CD4-positive, alpha-beta T cell treated with Interleukin-1 beta for 1 hour (primary cell): ENCODE measurements around the gene BLOC1S6.
A peak's percentile ranks its signal among the peaks of the same experiment; 100 is the strongest.

Source experiments
- DNase-seq, 2 donors: peaks; one replicate each; pipeline ENCODE4 v3.0.0-alpha.2; 2020 to 2022

BLOC1S6 gene, protein sequence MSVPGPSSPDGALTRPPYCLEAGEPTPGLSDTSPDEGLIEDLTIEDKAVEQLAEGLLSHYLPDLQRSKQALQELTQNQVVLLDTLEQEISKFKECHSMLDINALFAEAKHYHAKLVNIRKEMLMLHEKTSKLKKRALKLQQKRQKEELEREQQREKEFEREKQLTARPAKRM

DNA sequence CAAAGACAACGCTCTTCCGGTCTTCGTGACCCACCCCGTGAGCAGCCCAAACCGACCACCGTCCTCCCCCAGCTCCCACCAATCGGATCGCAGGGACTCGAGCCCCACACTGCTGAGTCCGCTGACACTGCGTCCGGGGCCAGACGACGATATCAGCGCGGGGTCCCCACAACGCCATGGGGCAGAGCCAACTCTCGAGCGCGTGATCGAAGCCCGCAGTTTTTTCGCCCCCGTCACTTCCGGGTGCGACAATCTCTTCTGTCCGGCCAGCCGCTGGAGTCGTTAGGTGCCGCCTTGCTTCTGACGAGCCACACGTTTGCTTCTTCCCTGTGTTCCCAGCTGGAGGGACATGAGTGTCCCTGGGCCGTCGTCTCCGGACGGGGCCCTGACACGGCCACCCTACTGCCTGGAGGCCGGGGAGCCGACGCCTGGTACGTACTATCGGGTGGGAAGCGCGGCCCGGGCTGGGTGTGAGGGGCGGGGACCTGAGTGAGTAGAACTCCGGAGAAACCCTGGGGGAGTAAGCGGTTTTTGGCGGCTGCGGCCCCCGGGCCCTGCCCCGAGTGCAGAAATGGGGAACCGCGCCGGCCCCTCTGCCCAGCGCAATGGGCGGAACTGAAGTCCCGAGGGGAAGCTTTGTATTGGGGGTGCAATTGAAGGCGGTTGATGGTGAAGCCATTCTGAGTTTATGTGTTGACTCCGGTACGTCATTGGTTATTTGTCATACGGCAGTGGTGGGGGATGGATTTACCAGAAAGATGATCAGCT lies at the start of gene BLOC1S6:
Gene BLOC1S6, plus strand, starts transcription at position 285 of the 768 bp plus-strand sequence. Its CDS starts 65 bp downstream, at position 350.
- DNase-seq, result peak; percentile 91 to 92

DNA sequence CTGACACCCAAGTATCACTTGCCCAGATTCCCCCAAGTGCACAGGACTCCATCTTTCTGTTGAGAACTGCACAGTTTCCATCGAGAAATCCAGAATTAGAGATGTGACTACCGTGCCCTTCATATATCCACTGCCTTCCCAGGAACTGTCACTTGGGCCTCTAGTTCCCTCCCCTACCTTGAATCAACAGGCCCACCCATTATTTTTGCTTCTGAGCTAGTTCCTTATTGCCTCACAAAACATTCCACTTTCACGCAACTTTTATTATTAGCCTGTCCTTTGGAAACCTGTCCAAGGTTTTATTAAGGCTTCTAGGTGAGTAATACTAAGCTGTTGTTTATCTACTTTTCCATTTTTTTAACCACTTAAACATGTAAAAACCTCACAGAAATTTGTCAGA lies 47.5 kb upstream of the BLOC1S6 start:
- no peak for DNase-seq

DNA sequence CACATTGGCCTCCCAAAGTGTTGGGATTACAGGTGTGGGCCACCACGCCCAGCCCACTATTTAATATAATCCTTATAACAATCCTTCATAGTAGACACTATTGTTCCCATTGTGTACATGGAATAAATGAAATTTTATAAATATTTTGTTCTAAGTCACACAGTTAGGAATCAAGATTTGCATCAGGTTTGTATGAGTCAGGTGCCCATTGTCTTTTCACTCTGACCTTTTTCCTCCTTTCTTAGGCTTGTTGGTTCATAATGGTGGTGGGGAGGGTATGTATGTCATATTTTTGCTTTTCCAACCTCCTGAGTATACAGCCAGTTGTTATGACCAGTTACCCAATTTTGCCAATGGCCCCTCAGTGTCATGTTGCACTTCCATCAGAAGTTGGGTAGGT lies 46.6 kb upstream of the BLOC1S6 start:
- no peak for DNase-seq

DNA sequence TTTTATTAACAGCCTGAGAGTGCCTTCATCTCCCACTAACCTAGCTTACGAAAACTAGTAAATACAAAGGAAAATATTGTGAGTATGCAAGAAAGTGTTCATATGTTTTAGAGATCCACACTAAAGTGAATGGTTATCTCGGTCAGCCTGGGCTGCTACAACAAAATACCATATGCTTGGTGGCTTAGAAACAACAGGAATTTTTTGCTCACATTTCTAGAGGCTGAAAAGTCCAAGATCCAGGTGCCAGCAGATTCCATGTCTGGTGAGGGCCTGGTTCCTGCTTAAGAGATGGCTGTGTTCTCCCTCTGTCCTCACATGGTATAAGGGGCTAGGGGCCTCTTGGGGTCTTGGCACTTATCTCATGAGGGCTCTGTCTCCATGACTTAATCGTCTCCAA lies 44.1 kb upstream of the BLOC1S6 start:
- no peak for DNase-seq

DNA sequence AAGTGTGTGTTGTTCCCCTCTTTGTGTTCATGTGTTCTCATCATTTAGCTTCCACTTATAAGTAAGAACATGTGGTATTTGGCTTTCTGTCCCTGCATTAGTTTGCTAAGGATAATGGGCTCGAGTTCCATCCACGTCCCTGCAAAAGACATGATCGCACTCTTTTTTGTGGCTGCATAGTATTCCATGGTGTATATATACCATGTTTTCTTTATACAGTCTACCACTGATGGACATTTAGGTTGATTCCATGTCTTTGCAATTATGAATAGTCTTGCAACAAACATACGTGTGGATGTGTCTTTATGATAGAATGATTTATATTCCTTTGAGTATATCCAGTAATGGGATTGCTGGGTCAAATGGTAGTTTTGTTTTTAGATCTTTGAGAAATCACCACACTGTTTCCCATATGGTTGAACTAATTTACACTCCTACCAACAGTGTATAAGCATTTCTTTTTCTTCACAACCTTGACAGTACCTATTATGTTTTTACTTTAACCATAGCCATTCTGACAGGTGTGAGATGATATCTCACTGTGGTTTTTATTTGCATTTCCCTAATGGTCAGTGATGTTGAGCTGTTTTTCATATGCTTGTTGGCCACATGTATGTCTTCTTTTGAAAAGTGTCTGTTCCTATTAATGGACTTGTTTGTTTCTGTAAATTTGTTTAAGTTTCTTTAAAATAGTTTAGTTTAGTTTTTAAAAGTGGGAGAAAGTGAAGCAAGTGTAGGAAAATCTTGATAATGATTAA lies 42.7 kb upstream of the BLOC1S6 start:
- DNase-seq, result no peak

DNA sequence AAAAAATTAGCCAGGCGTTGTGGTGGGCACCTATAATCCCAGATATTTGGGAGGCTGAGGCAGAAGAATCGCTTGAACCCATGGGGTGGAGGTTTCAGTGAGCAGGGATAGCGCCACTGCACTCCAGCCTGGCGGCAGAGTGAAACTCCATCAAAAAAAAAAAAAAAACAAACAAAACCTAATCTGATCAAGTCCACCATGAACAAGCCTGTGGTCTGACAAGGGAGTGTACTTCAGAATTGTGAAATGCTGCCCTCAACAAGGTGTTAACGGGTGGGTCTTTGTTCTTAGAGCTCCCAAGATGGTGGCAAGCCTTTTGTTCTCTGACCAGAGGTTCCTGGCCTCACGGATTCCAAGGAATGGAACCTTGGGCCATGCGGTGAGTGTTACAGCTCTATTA lies 40.4 kb upstream of the BLOC1S6 start:
- no peak for DNase-seq

DNA sequence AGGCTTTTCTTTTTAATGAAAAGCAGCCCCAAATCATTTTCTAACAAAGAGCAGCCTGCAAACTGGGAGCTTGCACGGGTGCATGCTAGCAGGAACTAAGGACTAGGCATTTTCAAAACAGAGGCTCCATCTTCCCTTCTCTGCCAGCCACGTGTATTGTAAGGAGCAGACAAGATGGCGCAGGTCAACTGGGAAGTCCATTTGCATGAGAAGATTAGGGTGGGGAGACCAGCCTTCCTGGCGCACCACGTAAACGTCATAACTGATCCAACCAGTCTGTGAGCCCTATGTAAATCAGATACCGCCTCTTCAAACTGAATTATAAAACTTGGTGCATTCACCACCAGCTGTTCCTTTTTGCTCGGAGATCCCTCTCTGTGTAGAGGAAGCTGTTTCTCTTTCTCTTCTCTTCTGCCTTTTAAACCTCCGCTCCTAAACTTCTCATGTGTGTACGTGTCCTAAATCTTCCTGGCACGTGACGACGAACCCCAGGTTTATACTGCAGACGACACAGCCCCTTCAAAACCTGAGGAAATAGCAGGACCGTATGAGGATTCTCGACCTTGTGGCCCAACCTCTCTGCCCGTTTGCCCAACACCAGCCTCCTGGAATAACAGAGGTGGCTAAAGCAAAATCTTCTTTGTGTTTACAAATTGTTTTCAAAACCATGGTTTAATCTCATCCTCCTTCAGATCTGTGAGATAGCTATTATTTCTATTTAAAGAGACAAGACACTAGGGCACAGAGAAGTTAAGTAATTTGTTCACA lies 38.2 kb upstream of the BLOC1S6 start:
- DNase-seq, result no peak

DNA sequence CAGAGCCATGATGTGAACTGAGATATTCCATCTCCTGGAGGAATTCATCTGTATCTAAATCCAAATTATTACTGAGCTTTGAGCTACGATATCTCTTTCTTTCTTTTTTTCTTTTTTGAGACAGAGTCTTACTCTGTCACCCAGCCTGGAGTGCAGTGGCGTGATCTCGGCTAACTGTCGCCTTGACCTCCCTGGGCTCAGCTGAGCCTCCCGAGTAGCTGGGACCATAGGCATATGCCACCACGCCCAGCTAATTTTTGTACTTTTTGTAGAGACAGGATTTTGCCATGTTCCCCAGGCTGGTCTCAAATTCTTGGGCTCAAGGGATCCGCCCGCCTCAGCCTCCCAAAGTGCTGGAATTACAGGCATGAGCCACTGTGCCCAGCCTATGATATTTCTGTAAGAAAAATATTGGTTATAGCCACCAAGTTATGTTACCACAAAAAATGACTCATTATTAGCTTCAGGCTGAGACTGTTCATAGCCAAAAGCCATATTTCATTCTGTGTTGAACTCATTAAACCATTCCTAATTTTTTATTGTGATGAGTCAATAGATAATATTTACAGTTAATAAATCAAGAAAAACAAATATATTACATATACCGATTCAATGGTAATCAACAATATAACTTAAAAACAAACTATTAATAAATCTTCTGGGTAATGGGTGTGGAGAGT lies 37.5 kb upstream of the BLOC1S6 start:
- DNase-seq, result no peak

DNA sequence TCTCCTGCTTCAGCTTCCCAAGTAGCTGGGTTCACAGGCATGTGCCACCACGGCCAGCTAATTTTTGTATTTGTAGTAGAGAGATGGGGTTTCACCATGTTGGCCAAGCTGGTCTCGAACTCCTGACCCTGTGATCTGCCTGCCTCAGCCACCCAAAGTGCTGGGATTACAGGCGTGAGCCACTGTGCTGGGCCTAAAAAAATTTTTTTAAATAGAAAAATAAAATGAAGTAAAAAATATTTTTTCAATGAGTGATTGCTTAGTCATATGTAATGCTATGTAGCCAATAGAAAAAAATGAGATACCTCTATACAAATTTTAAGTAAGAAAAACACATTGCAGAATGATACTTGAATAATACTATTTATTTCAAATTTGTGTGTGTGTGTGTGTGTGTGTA lies 36.7 kb upstream of the BLOC1S6 start:
- no peak for DNase-seq

DNA sequence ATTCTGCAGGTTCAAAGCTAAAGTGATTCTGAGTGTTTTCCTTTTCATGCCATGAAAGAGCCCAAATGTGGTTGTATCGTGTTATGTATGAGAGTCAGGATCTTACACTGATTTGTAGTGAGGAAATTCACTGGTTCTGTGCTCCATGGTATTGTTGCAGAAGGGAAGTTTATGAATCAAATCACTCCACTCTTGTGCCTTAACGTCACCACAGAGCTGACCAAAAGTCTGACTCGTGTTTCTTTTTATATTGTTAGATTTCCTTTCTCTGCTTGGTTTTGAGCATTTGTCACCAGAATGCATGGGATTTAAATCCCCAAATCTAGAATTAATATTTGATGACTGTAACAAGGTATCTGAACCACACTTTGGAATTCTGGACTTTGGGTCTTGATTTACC lies 35.5 kb upstream of the BLOC1S6 start:
- no peak for DNase-seq

DNA sequence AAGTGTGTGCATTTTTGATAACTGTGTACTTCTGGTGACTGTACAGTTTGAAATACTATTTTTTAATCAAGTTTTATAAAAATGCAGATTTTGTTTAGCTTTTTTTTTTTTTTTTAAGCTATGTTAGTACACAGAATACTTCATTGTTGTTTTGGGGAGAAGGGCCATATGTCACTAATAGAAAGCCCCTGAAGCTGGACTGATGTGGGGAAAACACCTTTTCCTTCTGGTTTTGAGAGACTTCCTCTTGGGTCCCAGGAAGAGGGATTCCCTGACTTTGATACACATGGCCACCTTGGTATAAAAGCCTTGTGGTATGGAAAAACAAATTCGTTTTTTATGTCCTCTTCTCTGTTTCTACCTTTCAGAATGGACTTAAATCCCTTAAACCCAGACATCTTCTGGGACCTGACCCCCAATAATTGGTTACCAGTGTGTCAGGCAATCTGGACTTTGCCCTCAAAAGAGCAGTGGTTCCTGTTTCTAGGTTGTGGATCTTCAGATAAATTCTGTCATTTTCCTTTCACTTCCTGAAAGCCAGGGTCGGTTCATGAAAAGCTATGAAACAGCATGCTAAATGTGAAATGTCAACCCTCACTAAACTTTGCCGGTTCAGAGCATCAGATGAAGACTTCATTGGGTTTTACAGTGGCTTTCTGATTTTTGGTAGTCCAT lies 31.1 kb upstream of the BLOC1S6 start:
- no peak for DNase-seq

DNA sequence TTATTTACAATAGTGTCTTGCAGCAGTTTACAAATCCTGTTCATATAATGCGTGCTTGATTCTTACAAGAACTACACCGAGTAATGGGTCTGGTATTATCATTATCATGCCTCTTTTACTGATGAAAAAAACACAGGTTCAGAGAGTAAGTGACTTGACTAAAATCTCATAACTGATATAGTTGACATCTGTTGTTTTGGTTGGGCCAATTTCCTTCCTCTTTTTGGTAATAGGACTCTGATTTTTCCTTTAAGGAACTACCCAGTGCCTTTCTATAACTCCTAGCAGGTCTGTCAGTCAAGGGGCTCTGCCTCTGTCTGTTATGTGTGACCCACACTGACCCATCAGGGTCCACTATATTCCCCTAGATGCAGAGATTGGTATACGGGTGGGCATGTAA lies 14.6 kb upstream of the BLOC1S6 start:
- DNase-seq, result no peak

DNA sequence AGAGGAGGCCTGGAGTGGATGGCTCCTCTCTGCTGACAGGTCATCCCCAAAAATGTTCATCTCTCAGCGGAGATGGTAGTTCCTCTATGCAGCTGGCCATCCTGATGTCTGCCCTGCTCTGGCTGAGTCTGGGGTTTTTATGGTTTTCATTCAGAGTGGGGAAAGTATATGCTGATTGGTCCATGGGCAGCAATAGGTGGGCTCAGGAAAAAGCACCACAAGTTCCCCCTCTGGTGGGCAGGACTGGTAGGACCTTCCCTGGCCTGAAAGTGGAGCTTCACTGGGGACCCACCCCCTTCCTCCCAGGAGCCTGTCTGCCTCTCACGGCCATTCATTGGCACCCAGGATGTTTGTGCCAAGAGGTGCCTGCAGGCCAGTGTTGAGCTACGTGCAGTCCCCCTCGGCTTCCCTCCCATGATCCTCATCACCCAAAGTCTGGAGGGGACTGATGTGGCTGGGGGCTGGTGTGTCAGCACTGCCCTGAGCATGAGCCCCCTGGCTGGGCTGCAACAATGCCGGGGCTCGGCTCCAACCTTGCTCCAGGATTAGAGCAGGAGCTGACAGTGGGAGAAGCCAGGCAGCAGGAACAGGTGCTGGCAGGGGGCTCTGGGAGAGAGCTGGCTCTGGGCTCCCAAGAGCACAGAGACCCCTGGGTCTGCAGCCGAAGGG lies 13.1 kb upstream of the BLOC1S6 start:
- no peak for DNase-seq

DNA sequence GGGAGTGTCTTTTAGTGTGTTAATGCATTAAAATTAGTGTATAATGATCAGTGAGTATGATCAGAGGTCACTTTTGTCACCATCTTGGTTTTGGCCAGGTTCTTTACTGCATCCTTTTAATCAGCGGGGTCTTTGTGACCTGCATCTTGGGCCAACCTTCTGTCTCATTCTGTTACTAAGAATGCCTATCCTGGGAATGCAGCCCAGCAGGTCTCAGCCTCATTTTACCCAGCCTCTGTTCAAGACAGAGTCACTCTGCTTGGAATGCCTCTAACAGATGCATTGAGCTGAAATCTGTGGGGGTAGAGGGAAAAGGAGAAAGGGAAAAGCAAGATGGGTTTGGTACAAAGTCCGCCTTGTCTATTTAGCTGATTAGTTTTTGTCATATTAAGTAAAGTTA lies 5.3 kb upstream of the BLOC1S6 start:
- DNase-seq, result no peak

DNA sequence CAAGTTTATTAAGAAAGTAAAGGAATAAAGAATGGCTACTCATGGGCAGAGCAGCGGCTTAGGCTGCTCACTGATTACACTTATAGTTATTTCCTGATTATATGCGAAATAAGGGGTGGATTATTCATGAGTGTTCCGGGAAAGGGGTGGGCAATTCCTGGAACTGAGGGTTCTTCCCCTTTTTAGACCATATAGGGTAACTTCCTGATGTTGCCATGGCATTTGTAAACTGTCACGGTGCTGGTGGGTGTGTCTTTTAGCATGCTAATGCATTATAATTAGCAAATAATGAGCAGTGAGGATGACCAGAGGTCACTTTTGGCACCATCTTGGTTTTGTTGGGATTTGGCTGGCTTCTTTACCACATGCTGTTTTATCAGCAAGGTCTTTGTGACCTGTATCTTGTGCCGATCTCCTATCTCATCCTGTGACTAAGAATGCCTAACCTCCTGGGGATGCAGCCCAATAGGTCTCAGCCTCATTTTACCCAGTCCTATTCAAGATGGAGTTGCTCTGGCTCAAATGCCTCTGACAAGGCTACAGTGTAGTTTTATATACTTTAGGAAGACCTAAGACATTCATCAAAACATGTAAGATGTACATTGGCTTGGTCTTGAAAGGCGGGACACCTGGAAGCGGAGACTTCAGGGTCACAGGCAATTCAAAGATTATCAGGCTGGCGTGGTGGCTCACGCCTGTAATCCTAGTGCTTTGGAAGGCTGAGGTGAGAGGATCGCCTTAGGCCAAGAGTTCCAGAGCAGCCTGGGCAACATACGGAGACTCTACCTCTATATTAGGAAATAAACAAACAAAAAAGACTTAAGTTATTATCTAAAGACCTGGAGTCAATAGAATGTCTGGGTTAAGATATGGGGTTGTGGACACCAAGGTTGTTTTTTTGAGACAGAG lies 3.2 kb upstream of the BLOC1S6 start:
- peak in 1 of 2 donors; percentile 57 for DNase-seq

DNA sequence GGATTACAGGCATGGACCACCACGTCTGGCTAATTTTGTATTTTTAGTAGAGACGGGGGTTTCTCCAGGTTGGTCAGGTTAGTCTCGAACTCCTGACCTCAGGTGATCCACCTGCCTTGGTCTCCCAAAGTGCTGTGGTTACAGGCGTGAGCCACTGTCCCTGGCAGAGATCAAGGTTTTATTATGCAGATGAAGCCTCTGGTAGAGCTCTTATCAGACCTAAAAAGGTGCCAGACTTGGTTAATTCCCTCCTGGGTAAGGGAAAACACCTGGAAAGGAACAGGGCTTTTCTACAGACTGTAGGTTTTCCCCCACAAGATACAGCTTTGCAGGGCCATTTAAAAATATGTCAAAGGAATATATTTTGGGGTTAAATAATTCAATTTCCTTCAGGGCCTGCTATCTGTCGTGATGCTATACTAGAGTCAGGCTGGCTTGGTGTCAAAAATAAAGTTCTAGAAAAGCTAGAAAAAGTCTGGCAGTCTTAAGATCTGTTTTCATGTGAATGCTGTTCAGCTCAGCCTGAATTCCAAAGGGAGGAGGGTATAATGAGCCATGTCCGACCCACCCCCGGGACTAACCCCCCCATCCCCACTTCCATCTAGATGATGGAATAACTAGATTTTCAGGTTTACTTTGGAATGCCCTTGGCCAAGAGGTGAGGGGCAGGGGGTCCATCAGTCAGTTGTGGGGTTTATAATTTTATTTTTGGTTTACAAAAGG lies 1.9 kb upstream of the BLOC1S6 start:
- no peak for DNase-seq

DNA sequence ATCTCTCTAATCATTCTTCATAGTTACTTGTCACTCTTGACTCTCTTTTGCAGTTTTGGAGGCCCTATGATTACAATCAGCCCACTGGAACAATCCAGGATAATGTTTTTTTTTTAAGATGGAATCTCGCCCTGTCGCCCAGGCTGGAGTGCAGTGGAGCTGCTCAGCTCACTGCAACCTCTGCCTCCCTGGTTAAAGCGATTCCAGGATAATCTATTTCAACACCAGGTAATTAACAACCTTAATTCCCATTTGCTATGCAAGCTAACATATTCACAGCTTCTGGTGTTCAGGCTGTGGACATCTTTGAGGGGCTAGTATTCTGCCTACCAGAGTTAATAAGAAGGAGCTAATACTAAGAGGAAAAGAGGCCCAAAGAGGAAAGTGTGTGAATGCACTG lies 1.1 kb upstream of the BLOC1S6 start:
- DNase-seq, result no peak

DNA sequence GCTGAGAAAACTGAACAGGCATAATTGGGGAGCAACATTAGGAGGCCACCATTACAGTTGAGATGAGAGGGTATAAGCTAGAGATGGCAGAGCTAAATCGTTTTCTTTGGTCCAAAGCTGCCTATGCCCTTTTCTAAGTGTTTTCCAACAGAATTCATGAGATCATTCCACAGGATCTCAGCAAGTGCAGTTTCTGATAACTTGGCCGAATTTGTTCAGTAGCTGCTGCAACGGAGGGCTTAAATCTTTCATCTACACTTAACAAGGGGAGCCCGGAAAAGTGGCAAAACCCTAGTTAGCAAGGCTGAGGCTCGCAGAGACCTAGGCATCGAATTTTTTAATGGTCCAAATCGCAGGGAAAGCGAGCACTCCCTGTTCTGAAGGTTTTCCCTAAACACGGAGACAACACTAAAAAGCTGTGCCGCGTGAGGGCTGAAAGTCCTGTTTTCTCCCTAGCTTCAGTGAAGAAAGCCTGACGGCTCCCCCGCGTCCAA lies 531 bp upstream of the BLOC1S6 start:
- DNase-seq, result no peak

DNA sequence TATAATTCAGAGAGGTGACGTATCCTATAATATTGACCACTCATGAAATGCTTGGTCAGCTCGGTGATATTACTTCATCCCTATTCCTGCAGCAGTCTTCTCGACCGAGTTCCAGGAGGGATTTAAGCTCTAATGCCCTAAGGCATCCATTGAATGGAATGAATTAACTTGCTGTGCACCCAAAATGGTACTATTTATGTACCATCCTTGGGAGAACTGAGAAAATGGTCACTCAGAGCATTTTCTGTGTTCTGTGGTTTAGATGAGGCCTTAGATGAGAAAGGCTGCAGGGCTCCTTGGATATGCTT lies 638 bp downstream of the BLOC1S6 start:
- DNase-seq, result no peak
